HepG2 (cell line): ENCODE measurements around the gene CACNA1C. TPM values are rescaled to one million over a fixed set of nuclear protein-coding genes. Genes with fewer than 3 reads are reported as not detected.

ENCODE experiments used
- ATAC-seq: fragments of 200-7000 bp; cut with Tn5 transposase; 3 replicates; pipeline ENCODE4 v1.9.1; 2020; ENCODE audit warnings: mild to moderate bottlenecking, moderate library complexity
- BruUV-seq: library from RNA; stranded (reverse); fragments of 400-500 nt; replicated peaks from 2 replicates; lab custom pipeline; 2021; lab: Mats Ljungman, UMichigan
- CTCF ChIA-PET: fragments of 300-600 bp; formaldehyde crosslinking; extraction: SDS; loops from one replicate; lab custom pipeline; 2021; ENCODE audit warnings: low total read pairs, inconsistent platforms, low intra/inter-chr PET ratio; lab: Yijun Ruan, JAX
- POLR2A ChIA-PET: fragments of 350-600 bp; sonication (Branson Sonifier 250); formaldehyde crosslinking; loops from one replicate; lab custom pipeline; 2020; ENCODE audit warnings: antibody characterized with exemption, inconsistent platforms; lab: Yijun Ruan, JAX
- DNase-seq: peaks from one replicate; pipeline ENCODE4 v3.0.0-alpha.2; 2015; ENCODE audit warnings: low spot score
- FAIRE-seq: peaks from 3 replicates; lab custom pipeline; 2011; peaks lifted over from hg19 to GRCh38; lab: Jason Lieb, UNC
- H2AFZ ChIP-seq: one replicate; pipeline ENCODE4 v1.6.1; 2011; ENCODE audit warnings: low read length, inconsistent platforms
- H3K27ac ChIP-seq: fragments of 300-600 bp; 3 replicates; pipeline ENCODE4 v1.8.0; 2011; ENCODE audit warnings: mixed run types, mild to moderate bottlenecking, mixed read lengths, low read length, inconsistent platforms; ENCODE audit not compliant: insufficient read depth; ENCODE audit errors: extremely low read length
- H3K27me3 ChIP-seq, 2 experiments: fragments of 200-600 bp in 1 of 2; 2 replicates in 1 of 2; 3 replicates in 1 of 2; pipeline versions ENCODE4 v1.6.0 to v1.8.0; 2011; ENCODE audit warnings: low read length in 2 of 2, mild to moderate bottlenecking in 2 of 2, moderate library complexity in 2 of 2, inconsistent platforms in 1 of 2; ENCODE audit not compliant: insufficient read depth in 2 of 2, control insufficient read depth in 1 of 2
- H3K36me3 ChIP-seq, 2 experiments: fragments of 200-600 bp in 1 of 2; replicated peaks in 1 of 2; 2 replicates in 1 of 2; 3 replicates in 1 of 2; pipeline versions ENCODE4 v1.5.1 to v1.8.0; 2011; ENCODE audit warnings: low read length in 2 of 2, inconsistent platforms in 1 of 2; ENCODE audit not compliant: insufficient read depth in 2 of 2, control insufficient read depth in 1 of 2
- H3K4me1 ChIP-seq: 2 replicates; pipeline ENCODE4 v1.5.1; 2012; ENCODE audit warnings: low read length, inconsistent platforms; ENCODE audit not compliant: insufficient read depth
- H3K4me2 ChIP-seq: 2 replicates; pipeline ENCODE4 v1.6.0; 2011; ENCODE audit warnings: low read depth, low read length, inconsistent platforms
- H3K4me3 ChIP-seq, 3 experiments: fragments of 200-600 bp in 1 of 3; sonication (generic), shearing (Covaris generic) in 1 of 3; replicated peaks in 1 of 3; 2 replicates each; pipeline ENCODE4 v1.5.1; 2011 to 2016; ENCODE audit warnings: low read length in 3 of 3, inconsistent platforms in 2 of 3, low read depth in 2 of 3, mild to moderate bottlenecking in 2 of 3, control low read depth in 1 of 3, mixed read lengths in 1 of 3; ENCODE audit not compliant: insufficient read depth in 1 of 3
- H3K79me2 ChIP-seq: one replicate; pipeline ENCODE4 v1.6.1; 2011; ENCODE audit warnings: low read length, inconsistent platforms; ENCODE audit not compliant: insufficient read depth
- H3K9ac ChIP-seq: 2 replicates; pipeline ENCODE4 v1.6.0; 2011; ENCODE audit warnings: mild to moderate bottlenecking, low read depth, low read length, inconsistent platforms; ENCODE audit not compliant: insufficient read depth
- H3K9me3 ChIP-seq: 2 replicates; pipeline ENCODE4 v1.5.1; 2012; ENCODE audit warnings: mild to moderate bottlenecking, low read length
- H4K20me1 ChIP-seq: 2 replicates; pipeline ENCODE4 v1.6.0; 2011; ENCODE audit warnings: inconsistent platforms, mild to moderate bottlenecking, low read length, moderate library complexity; ENCODE audit not compliant: insufficient read depth
- DR1 ChIP-seq: sonication (generic); formaldehyde crosslinking; IDR thresholded peaks from 2 replicates; pipeline ENCODE4 v1.8.0; 2021; ENCODE audit warnings: mild to moderate bottlenecking, missing genetic modification reagents, inconsistent platforms
- HOXA3 ChIP-seq: sonication (generic); formaldehyde crosslinking; IDR thresholded peaks from 2 replicates; pipeline ENCODE4 v1.5.0; 2020; ENCODE audit warnings: missing genetic modification reagents
- NFIB ChIP-seq: sonication (generic); formaldehyde crosslinking; IDR thresholded peaks from 2 replicates; pipeline ENCODE4 v1.9.0; 2021; ENCODE audit warnings: missing genetic modification reagents, mild to moderate bottlenecking, borderline replicate concordance
- ZBTB21 ChIP-seq: sonication (generic); formaldehyde crosslinking; IDR thresholded peaks from 2 replicates; pipeline ENCODE4 v1.4.0; 2020; ENCODE audit warnings: missing genetic modification reagents
- ZBTB33 ChIP-seq: sonication (generic); formaldehyde crosslinking; IDR thresholded peaks from 2 replicates; pipeline ENCODE4 v1.4.0; 2020; ENCODE audit warnings: missing genetic modification reagents
- ZNF607 ChIP-seq: sonication (generic); formaldehyde crosslinking; IDR thresholded peaks from 2 replicates; pipeline ENCODE4 v1.5.1; 2020; ENCODE audit warnings: missing genetic modification reagents, mild to moderate bottlenecking, borderline replicate concordance
- WGBS: methylation state at CpG from one replicate; pipeline ENCODE4 v1.1.6; 2017; ENCODE audit warnings: low lambda C conversion rate; 5-methylcytosine and 5-hydroxymethylcytosine counted together
- in situ Hi-C: cut with HindIII; loops from 2 replicates; pipeline ENCODE4 v1.10.0; 2017; ENCODE audit warnings: low pct_unique_long_range_greater_than_20kb; ENCODE audit not compliant: extremely low pct_ligation_motif_present
- intact Hi-C: fragments of 100-400 bp; cut with micrococcal nuclease; formaldehyde crosslinking; loops from one replicate; pipeline ENCODE4 v1.10.0; 2022; ENCODE audit not compliant: unreplicated experiment
- polyA plus RNA-seq, 8 experiments: library from polyadenylated mRNA; depleted of rRNA in 3 of 8; stranded (reverse) in 7 of 8; unstranded in 1 of 8; fragments of >200 nt; fragmentation: Illumina TruSeq in 4 of 8; extraction: Trizol in 4 of 8; gene quantifications; 2 replicates each; pipeline versions ENCODE4 v1.2.1 to v1.2.3, GENCODE V29; 2011 to 2016; ENCODE audit warnings: low read depth in 4 of 8, missing spikeins in 1 of 8, mixed read lengths in 1 of 8; ENCODE audit not compliant: insufficient read depth in 1 of 8
- total RNA-seq, 5 experiments: library from RNA; depleted of rRNA; stranded (reverse); fragments of >200 nt; fragmentation: Illumina TruSeq; extraction: Trizol; gene quantifications; 2 replicates each; pipeline ENCODE4 v1.2.3, GENCODE V29; 2016; ENCODE audit warnings: low read depth in 1 of 5

Gene CACNA1C
- total and polyA plus RNA-seq, 2 of the 13 experiments (the other 11 are each of a cell fraction or from before 2014, with no cell fraction given): not detected

- H3K79me2 ChIP-seq: no peaks in the 10 kb centered on the region
- in situ Hi-C loops: no loop called here
- H3K9me3 ChIP-seq: no peaks in the 10 kb centered on the region
- intact Hi-C loops: no loop called here
- no peak overlapping the region for H3K9ac ChIP-seq
- no TSS peak for BruUV-seq
- no peak overlapping the region for H3K4me2 ChIP-seq
- 55% methylated on average over 9 of the region's 14 CpGs for WGBS
- no peak overlapping the region for H2AFZ ChIP-seq
- DNase-seq: no peak
- POLR2A ChIA-PET: no interaction called here
- FAIRE-seq: no peak
- H3K4me1 ChIP-seq: no peaks in the 10 kb centered on the region
- H3K27ac ChIP-seq: no peak overlapping the region
- peaks cover 3 to 36% of the 10 kb centered on the region in 2 experiments; a peak in 4 of 5 replicates for H3K27me3 ChIP-seq
- ATAC-seq: no peak
- no peaks in the 10 kb centered on the region for H4K20me1 ChIP-seq
- H3K36me3 ChIP-seq: no peaks in the 10 kb centered on the region
- TF ChIP-seq HOXA3 (CRISPR knock-in tag) (no peak), ZBTB21 (CRISPR knock-in tag) (no peak), DR1 (no peak), NFIB (CRISPR knock-in tag) (no peak), ZNF607 (CRISPR knock-in tag) (no peak), ZBTB33 (CRISPR knock-in tag) (no peak)
- no peak overlapping the region for H3K4me3 ChIP-seq
- CTCF ChIA-PET: no interaction called here
These were observed 266.3 kb downstream of the CACNA1C start for GRCh38 chr12:2319136-2319535.
